Astrocyte (in vitro differentiated cells and primary cell): ENCODE measurements around the gene KCTD11. TPM values are rescaled to one million over a fixed set of nuclear protein-coding genes. Genes with fewer than 3 reads are reported as not detected.

Source experiments
- DNase-seq: peaks from one replicate; pipeline ENCODE4 v3.0.0-alpha.2; 2010; ENCODE audit warnings: low read depth
- FAIRE-seq: peaks from 2 replicates; lab custom pipeline; 2011; peaks lifted over from hg19 to GRCh38; lab: Jason Lieb, UNC
- H2AFZ ChIP-seq: 2 replicates; pipeline ENCODE4 v1.6.0; 2012; ENCODE audit warnings: low read depth, low read length, inconsistent platforms
- H3K27ac ChIP-seq: 2 replicates; pipeline ENCODE4 v1.5.1; 2011; ENCODE audit warnings: low read depth, low read length, inconsistent platforms
- H3K27me3 ChIP-seq: 2 replicates; pipeline ENCODE4 v1.6.0; 2011; ENCODE audit warnings: low read length, inconsistent platforms; ENCODE audit not compliant: insufficient read depth
- H3K36me3 ChIP-seq: 2 replicates; pipeline ENCODE4 v1.5.1; 2011; ENCODE audit warnings: low read length, inconsistent platforms; ENCODE audit not compliant: insufficient read depth
- H3K4me1 ChIP-seq: 2 replicates; pipeline ENCODE4 v1.5.1; 2011; ENCODE audit warnings: low read length, inconsistent platforms; ENCODE audit not compliant: insufficient read depth
- H3K4me2 ChIP-seq: 2 replicates; pipeline ENCODE4 v1.6.0; 2012; ENCODE audit warnings: low read length, inconsistent platforms
- H3K4me3 ChIP-seq: 2 replicates; pipeline ENCODE4 v1.5.1; 2011; ENCODE audit warnings: low read depth, mild to moderate bottlenecking, low read length, inconsistent platforms; ENCODE audit not compliant: insufficient read depth
- H3K79me2 ChIP-seq: 2 replicates; pipeline ENCODE4 v1.6.0; 2012; ENCODE audit warnings: mild to moderate bottlenecking, low read length, inconsistent platforms; ENCODE audit not compliant: insufficient read depth
- H3K9ac ChIP-seq: 2 replicates; pipeline ENCODE4 v1.6.0; 2012; ENCODE audit warnings: mild to moderate bottlenecking, low read length, inconsistent platforms
- H3K9me3 ChIP-seq: 2 replicates; pipeline ENCODE4 v1.5.1; 2012; ENCODE audit warnings: low read depth, mild to moderate bottlenecking, low read length, inconsistent platforms; ENCODE audit not compliant: insufficient read depth
- H4K20me1 ChIP-seq: 2 replicates; pipeline ENCODE4 v1.6.0; 2012; ENCODE audit warnings: low read length, inconsistent platforms; ENCODE audit not compliant: insufficient read depth
- H3K27ac Mint-ChIP-seq: one replicate; pipeline ENCODE4 v1.8.0; 2021; ENCODE audit warnings: mild to moderate bottlenecking, mixed read lengths; ENCODE audit not compliant: unreplicated experiment
- H3K27me3 Mint-ChIP-seq: one replicate; pipeline ENCODE4 v1.8.0; 2021; ENCODE audit warnings: low read depth, mixed read lengths; ENCODE audit not compliant: unreplicated experiment
- H3K36me3 Mint-ChIP-seq: one replicate; pipeline ENCODE4 v1.8.0; 2021; ENCODE audit warnings: low read depth, mixed read lengths; ENCODE audit not compliant: unreplicated experiment
- H3K4me1 Mint-ChIP-seq: one replicate; pipeline ENCODE4 v1.8.0; 2021; ENCODE audit warnings: low read depth, mixed read lengths; ENCODE audit not compliant: unreplicated experiment
- H3K4me3 Mint-ChIP-seq: one replicate; pipeline ENCODE4 v1.8.0; 2021; ENCODE audit warnings: mild to moderate bottlenecking, moderate library complexity, mixed read lengths; ENCODE audit not compliant: unreplicated experiment
- H3K9me3 Mint-ChIP-seq: one replicate; pipeline ENCODE4 v1.8.0; 2021; ENCODE audit warnings: mild to moderate bottlenecking, mixed read lengths; ENCODE audit not compliant: unreplicated experiment
- EZH2 ChIP-seq: IDR thresholded peaks from 2 replicates; pipeline ENCODE4 v1.6.1; 2012; ENCODE audit warnings: mild to moderate bottlenecking, low read length, inconsistent platforms; ENCODE audit not compliant: insufficient read depth
- total RNA-seq: library from RNA; stranded (reverse); gene quantifications from 2 replicates; pipeline ENCODE4 v1.2.1, GENCODE V29; 2021
- TF ChIP-seq, protein P1 (sequence below): IDR thresholded peaks from 2 replicates; pipeline ENCODE4 v1.5.1; 2011; ENCODE audit warnings: low read depth, mild to moderate bottlenecking, inconsistent platforms, low read length, moderate library complexity; ENCODE audit not compliant: insufficient read depth

The KCTD11 gene
- total RNA-seq, 1 donor from 2014 or later, result 31.6 TPM

DNA sequence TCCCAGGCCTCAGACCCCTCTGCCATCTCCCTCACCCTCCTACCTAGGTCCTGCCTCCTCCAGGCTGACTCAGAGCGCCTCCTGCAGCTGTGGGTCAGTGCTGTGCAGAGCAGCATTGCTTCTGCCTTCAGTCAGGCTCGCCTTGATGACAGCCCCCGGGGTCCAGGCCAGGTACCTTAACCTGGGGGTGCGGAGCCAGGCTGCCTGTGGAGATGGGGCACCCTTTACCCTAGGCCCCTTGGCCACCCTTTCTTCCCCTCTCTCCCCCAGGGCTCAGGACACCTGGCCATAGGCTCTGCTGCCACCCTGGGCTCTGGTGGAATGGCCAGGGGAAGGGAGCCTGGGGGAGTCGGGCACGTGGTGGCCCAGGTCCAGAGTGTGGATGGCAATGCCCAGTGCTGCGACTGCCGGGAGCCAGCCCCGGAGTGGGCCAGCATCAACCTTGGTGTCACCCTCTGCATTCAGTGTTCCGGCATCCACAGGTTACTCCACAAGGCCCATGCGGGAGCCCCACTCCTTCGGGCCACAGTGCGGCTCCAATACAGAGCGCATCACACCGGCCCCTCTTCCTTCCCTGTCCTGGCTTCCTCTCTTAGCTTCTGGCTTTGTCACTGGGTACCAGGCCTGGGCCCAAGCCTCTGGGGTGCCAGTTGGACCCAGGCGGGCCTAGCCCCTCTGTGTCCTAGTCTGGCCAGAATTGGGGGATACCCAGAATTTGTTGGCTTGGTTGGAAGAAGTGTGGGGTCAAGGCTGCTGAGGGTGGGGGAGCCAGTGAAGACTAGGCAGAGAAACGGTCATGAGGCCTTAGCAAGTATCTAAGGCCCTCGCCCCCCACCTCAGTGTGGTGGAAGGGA lies 5.0 kb upstream of the KCTD11 start:
- no peak for FAIRE-seq
- peaks cover 6% of the 10 kb centered on the region for H3K4me1 ChIP-seq
- Mint-ChIP-seq H3K27me3 (peaks cover 3% of the 10 kb centered on the region), H3K4me3 (no peak overlapping the region), H3K27ac (no peak overlapping the region), H3K4me1 (peaks cover 7% of the 10 kb centered on the region), H3K36me3 (no peaks in the 10 kb centered on the region), H3K9me3 (no peaks in the 10 kb centered on the region)
- TF ChIP-seq, protein P1, sequence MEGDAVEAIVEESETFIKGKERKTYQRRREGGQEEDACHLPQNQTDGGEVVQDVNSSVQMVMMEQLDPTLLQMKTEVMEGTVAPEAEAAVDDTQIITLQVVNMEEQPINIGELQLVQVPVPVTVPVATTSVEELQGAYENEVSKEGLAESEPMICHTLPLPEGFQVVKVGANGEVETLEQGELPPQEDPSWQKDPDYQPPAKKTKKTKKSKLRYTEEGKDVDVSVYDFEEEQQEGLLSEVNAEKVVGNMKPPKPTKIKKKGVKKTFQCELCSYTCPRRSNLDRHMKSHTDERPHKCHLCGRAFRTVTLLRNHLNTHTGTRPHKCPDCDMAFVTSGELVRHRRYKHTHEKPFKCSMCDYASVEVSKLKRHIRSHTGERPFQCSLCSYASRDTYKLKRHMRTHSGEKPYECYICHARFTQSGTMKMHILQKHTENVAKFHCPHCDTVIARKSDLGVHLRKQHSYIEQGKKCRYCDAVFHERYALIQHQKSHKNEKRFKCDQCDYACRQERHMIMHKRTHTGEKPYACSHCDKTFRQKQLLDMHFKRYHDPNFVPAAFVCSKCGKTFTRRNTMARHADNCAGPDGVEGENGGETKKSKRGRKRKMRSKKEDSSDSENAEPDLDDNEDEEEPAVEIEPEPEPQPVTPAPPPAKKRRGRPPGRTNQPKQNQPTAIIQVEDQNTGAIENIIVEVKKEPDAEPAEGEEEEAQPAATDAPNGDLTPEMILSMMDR, result no peak
- TF ChIP-seq EZH2, result no peak
- no peak overlapping the region for H3K4me3 ChIP-seq
- H3K36me3 ChIP-seq, result no peaks in the 10 kb centered on the region
- peaks cover 4% of the 10 kb centered on the region for H4K20me1 ChIP-seq
- H2AFZ ChIP-seq, result no peak overlapping the region
- peaks cover 7% of the 10 kb centered on the region for H3K79me2 ChIP-seq
- no peaks in the 10 kb centered on the region for H3K27me3 ChIP-seq
- no peak overlapping the region for H3K4me2 ChIP-seq
- no peaks in the 10 kb centered on the region for H3K9me3 ChIP-seq
- H3K9ac ChIP-seq, result no peak overlapping the region
- H3K27ac ChIP-seq, result no peak overlapping the region
- DNase-seq, result no peak

GRCh38 chr17:7347630-7348477 lies 4.1 kb upstream of the KCTD11 start:
- H3K27me3 Mint-ChIP-seq, result no peaks in the 10 kb centered on the region
- FAIRE-seq (no peak), DNase-seq (no peak)
- peaks cover 7% of the 10 kb centered on the region for H3K4me1 Mint-ChIP-seq
- Histone ChIP-seq H3K4me1 (peaks cover 13% of the 10 kb centered on the region), H3K79me2 (peaks cover 15% of the 10 kb centered on the region), H3K36me3 (no peaks in the 10 kb centered on the region), H3K4me2 (no peak overlapping the region), H3K9me3 (no peaks in the 10 kb centered on the region), H2AFZ (no peak overlapping the region), H4K20me1 (peaks cover 4% of the 10 kb centered on the region), H3K27ac (no peak overlapping the region), H3K27me3 (no peaks in the 10 kb centered on the region), H3K4me3 (no peak overlapping the region), H3K9ac (no peak overlapping the region)
- H3K27ac Mint-ChIP-seq, result peak overlapping the region; percentile 12
- peak overlapping the region; percentile 29 for H3K4me3 Mint-ChIP-seq
- TF ChIP-seq, protein P1, result no peak
- no peak for TF ChIP-seq EZH2
- H3K9me3 Mint-ChIP-seq, result no peaks in the 10 kb centered on the region
- no peaks in the 10 kb centered on the region for H3K36me3 Mint-ChIP-seq
